Measurements from ENCODE around the gene SMYD3. TPM values are rescaled to one million over a fixed set of nuclear protein-coding genes. Genes with fewer than 3 reads are reported as not detected.

Gene SMYD3
- total RNA-seq, 1 experiment from 2014 or later = 17.4 TPM

GRCh38 chr1:246212013-246212412 is 295.1 kb downstream of the SMYD3 start:
- Histone ChIP-seq H3K4me1 (ENCODE audit: control insufficient read depth, insufficient read depth, low read length) (no peaks in the 10 kb centered on the region), H3K4me3 (ENCODE audit: low read depth in 2 of 2, low read length in 2 of 2) (no peak overlapping the region), H3K36me3 (ENCODE audit: control insufficient read depth, insufficient read depth, low read length) (no peaks in the 10 kb centered on the region), H3K27ac (ENCODE audit: low read length) (no peak overlapping the region), H3K9me3 (ENCODE audit: control insufficient read depth, insufficient read depth, low read depth, low read length) (no peaks in the 10 kb centered on the region), H3K27me3 (ENCODE audit: control insufficient read depth, insufficient read depth, low read length) (no peaks in the 10 kb centered on the region)
- intact Hi-C loops (cut with micrococcal nuclease; ENCODE audit: unreplicated experiment) = no loop called here
- DNase-seq (ENCODE audit: low read depth, low spot score) (no peak), ATAC-seq (no peak)
- in situ Hi-C loops (cut with HindIII; ENCODE audit: low pct_unique_long_range_greater_than_20kb, low sequenced_read_pairs) = no loop called here
- TF ChIP-seq CTCF (IDR thresholded peaks at IDR 0.05) (no peak), TCF7L2 (IDR thresholded peaks at IDR 0.05; ENCODE audit: low read depth, low read length) (no peak), SIN3A (IDR thresholded peaks at IDR 0.05; ENCODE audit: borderline replicate concordance, insufficient read depth, low read depth, low read length) (no peak), REST (IDR thresholded peaks at IDR 0.05; ENCODE audit: insufficient read depth in 1 of 2, low read depth in 2 of 2, low read length in 1 of 2) (no peak), POLR2AphosphoS5 (IDR thresholded peaks at IDR 0.05; ENCODE audit: low read depth, low read length) (no peak)
- BruUV-seq (replicated peaks) = no TSS peak
- ChIA-PET CTCF (no interaction called here), POLR2A (no interaction called here)

GRCh38 chr1:246210756-246211155 is 296.3 kb downstream of the SMYD3 start:
- ATAC-seq = no peak
- H3K4me1 ChIP-seq (ENCODE audit: control insufficient read depth, insufficient read depth, low read length) = no peaks in the 10 kb centered on the region
- BruUV-seq (replicated peaks) = no TSS peak
- no peak for DNase-seq (ENCODE audit: low read depth, low spot score)
- no peak overlapping the region for H3K27ac ChIP-seq (ENCODE audit: low read length)
- H3K27me3 ChIP-seq (ENCODE audit: control insufficient read depth, insufficient read depth, low read length) = no peaks in the 10 kb centered on the region
- no peaks in the 10 kb centered on the region for H3K9me3 ChIP-seq (ENCODE audit: control insufficient read depth, insufficient read depth, low read depth, low read length)
- H3K4me3 ChIP-seq (ENCODE audit: low read depth in 2 of 2, low read length in 2 of 2) = no peak overlapping the region
- TF ChIP-seq TCF7L2 (IDR thresholded peaks at IDR 0.05; ENCODE audit: low read depth, low read length) (no peak), POLR2AphosphoS5 (IDR thresholded peaks at IDR 0.05; ENCODE audit: low read depth, low read length) (no peak), SIN3A (IDR thresholded peaks at IDR 0.05; ENCODE audit: borderline replicate concordance, insufficient read depth, low read depth, low read length) (no peak), CTCF (IDR thresholded peaks at IDR 0.05) (no peak), REST (IDR thresholded peaks at IDR 0.05; ENCODE audit: insufficient read depth in 1 of 2, low read depth in 2 of 2, low read length in 1 of 2) (no peak)
- intact Hi-C loops (cut with micrococcal nuclease; ENCODE audit: unreplicated experiment) = no loop called here
- in situ Hi-C loops (cut with HindIII; ENCODE audit: low pct_unique_long_range_greater_than_20kb, low sequenced_read_pairs) = no loop called here
- ChIA-PET POLR2A (no interaction called here), CTCF (no interaction called here)
- no peaks in the 10 kb centered on the region for H3K36me3 ChIP-seq (ENCODE audit: control insufficient read depth, insufficient read depth, low read length)

All from Panc1 (cell line).